ENCODE measurements around the gene MYO9A.

The MYO9A gene

DNA sequence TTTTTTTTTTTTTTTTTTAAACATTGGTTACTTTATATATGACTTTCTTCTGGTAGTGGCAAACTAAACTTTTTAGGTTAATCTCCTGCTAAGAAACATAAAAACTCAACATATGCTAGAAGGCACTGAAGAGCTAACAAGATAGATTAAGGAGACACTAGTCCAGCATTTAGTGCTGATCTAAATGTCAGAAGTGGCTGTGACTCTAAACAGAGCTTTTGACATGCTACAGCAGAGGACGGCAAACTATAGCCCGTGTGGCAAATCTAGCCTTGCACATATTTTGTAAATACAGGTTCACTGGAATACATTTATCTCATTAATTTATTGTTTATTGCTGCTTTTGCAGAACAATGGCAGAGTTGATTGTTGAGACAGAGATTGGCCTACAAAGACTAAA is 287.0 kb downstream of the MYO9A start:
- no peak for DNase-seq

DNA sequence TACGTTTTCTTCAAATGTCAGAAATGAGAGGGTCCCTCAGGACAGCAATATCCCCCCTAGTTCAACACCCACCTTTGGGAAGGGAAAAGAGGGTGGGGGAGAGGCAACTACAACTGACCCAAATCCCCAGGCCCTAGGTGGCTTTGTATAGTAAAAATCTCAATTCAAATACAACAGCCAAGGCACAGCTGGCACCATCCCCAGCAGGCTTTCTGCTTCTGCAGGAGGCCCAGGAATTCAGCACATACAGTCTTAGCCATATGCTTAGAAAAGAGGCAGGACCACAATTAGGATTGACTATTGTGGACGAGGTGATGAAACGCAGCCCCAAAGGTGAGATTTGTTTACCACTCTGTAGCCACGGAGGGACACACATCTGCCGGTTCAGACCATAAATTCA is 291.8 kb downstream of the MYO9A start:
- no peak for DNase-seq

DNA sequence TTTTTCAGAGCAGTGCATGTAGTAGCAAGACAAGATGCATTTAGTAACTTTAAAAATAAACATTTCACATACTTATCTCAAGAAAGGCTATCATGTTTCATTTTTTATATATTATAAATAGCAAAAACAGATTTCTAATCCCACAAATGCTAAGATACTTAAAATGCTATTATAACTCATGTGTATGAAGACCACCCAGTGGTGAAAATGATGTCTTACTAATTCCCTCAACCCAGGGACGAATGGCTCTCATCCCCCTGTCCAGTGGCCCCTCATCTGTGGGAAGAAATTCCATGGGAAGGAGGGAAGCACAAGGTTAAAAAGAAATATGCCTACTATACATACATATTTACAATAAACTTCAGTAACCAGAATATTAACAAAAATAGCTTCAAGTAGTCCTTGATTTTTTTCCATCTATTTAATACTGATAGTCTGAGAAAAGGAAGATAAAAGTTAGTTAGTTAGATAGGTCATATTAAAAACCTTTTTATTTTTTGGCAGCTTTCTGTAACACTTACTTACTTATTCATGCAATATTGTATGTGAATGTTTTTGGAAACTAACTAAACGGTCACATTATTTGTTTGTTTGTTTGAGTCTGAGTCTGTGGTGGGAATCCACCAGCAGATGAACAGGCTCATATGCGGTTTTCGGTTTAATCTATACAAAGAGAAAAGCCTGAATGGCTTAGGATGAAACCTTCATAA is 292.8 kb downstream of the MYO9A start:
- no peak for DNase-seq

DNA sequence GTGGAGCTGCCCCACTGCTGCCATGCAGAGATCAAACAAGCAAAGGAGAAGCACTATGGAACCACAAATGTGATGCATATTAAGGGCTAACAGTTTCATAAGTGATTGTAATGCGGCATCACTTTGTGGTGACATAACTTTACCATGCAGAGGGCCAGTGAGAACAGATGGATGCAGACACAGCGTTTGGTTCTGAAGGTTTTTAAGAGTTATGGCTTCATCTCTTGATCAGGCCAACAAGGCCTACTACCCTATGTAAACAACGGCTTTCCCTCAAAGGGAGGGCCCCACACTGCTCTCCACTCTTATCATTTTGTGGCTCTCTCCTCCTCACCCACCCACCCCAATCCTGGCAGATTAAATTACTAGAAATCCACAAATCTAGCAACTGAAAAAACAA is 294.1 kb downstream of the MYO9A start:
- no peak for DNase-seq

DNA sequence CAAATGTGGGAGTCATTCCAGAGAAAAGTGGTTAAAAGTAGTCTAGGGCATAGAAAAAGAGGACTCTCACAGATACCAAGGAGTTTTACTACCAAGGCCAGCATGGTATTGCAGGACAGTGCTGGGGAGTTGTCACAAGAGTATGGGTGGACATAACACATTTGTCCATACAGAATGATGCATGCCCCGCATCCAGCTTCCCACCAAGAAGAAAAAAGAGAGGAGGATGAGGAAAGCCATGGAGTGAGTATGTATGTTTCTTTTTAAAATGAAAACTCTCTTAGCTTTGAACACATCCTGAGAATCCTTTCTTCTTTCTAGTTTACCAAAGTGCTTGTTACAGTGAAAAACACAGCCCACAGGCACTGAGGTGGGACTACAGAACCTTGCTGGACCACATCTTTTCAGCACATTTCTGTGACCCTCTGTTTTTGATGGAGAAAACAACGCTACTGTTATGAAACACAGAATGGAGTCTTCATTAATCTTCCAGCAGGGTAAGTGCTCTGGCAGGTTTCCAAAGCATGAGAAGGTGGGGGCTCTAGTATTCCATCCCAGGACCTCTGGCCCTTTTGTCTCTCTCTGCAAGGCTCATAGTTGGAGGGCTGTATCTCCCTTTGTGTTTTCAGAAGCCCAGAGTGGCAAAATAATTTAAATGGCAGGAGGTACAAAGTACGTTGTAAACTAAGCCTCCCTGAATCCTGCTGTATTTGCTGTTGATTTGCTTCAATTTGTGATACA is 294.9 kb downstream of the MYO9A start:
- no peak for DNase-seq

DNA sequence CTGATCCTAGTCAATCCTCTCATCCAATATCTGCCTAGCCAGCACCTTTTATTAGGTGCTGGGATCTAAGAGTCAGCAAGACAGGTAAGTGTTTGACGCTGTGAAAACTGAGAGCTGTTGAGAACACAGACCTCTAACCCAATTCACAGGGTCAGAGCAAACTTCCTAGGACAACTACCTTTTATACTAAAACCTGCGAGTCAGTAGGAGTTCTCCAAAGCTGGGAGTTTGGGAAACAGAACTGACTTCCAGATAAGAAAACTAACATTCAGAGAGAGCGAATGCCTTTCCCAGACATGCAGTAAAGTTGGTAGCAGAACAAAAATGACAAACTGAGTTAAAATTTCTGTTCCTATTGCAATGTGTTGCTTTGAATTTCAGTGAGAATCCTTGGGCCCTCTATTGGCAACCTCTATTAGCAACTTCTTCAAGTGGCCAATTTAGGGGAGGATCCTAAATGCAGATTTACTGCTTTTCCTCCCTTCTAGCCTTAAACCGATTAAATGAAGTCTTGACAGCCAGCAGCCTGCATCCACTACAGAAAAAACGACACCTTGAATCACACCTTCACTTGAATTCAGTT is 296.3 kb downstream of the MYO9A start:
- no peak for DNase-seq

DNA sequence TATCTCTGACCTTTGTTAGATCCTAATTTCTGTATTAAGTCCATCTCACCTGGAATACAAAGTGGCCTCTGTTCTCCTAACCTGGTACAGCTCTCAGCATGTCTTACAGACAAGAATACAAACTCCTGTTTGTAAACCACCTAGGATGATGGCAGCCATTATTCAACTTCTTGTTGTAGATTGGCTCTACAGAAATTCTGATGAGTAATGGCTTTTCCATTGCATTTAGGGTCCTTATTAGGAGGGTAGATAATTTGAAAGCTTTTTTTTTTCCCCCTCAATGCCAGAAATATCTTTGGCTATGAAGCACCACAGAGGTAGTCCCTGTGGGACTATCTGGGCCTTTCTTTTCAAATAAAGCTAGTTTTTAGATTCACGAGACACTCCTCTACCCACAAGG is 297.8 kb downstream of the MYO9A start:
- DNase-seq = no peak

DNA sequence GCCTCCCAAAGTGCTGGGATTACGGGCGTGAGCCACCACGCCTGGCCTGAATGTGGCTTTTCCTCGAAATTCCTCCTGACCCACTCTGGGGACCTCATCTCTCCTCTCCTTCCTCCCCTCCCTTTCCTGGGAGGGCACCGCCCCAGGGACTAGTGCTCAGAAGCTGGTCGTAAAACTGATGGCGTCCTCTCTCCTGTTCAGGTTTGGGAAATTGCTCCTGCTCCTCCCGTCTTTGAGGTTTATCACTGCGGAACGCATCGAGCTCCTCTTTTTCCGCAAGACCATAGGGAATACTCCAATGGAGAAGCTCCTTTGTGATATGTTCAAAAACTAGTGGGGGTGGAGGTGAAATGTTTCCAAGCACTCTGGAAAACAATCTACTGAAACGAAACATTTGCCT is 300.6 kb downstream of the MYO9A start:
- DNase-seq = no peak

DNA sequence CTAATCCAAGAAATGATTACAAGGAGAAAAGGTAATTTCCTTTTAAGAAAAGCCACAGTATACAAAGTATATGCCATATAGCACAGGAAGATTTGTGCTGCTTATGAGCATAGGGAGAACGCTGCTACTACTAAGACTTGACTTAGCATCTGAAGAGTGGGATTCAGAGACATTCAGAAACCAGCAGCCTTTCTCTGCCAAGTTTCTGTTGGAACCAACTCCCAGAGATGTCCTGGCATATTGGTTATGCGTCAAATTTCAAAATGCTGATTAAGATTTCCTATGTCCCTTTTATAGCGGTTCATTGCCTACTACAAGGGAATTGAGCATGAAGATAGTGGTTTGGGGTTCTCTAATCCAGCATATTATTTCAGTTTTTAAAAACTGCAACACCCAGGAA is 302.6 kb downstream of the MYO9A start:
- no peak for DNase-seq

DNA sequence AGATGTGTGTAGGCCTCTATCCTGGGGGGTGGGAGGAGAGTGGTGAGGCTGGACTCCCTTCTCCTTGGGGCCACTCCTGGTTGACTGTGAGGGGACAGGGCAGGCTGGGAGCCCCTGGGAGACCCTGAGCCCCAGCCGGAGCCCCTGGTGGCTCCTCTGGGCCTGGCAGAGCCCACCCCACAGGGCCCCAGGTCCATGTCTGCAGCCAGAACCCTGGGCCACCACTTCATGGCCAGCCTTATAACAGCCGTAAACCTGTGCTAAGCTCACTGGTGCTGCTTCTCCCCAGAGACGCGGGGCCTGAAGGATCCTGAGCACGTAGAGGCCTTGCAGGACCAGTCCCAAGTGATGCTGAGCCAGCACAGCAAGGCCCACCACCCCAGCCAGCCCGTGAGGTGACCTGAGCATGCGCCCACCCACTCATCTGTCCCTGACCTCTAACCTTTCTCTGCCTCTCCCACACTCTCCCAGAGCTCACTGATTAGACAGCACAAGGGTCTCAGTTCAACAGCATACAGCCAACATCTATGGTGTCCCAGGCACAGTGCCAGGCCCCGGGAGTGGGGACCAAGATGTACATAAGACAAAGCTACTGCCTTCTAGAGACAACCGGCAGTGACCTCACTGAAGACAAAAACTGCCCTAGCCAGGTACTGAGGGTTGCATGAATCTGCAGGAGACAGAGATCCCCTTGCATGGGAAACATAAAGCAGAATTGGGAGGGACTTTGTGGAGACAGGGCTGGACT is 304.1 kb downstream of the MYO9A start:
- no peak for DNase-seq

DNA sequence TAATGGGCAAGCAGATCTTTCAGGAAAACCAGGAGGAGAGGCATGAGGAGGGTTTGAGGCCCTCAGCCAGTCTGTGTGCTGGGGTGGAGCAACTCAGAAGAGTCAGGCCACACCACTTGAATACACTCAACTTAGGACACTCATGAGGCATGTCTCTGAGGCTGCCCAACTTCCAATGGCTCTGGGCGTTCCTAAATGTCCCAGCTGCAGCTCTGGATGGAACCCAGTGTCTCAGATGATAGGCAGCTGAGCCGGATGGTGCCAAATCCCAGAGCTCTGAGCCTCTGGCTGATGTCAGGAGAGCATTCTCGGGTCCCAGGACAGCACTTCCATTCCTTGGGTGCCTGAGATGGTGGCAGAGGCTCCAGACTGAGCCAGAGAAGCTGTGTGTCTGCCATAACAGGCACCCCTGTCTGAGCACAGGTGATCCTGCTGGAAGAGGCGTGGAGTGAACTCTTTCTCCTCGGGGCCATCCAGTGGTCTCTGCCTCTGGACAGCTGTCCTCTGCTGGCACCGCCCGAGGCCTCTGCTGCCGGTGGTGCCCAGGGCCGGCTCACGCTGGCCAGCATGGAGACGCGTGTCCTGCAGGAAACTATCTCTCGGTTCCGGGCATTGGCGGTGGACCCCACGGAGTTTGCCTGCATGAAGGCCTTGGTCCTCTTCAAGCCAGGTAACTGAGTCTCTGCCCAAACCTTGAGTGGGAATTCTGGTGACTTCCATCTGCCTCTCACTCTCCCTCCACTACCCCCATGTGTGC is 304.8 kb downstream of the MYO9A start:
- no peak for DNase-seq

DNA sequence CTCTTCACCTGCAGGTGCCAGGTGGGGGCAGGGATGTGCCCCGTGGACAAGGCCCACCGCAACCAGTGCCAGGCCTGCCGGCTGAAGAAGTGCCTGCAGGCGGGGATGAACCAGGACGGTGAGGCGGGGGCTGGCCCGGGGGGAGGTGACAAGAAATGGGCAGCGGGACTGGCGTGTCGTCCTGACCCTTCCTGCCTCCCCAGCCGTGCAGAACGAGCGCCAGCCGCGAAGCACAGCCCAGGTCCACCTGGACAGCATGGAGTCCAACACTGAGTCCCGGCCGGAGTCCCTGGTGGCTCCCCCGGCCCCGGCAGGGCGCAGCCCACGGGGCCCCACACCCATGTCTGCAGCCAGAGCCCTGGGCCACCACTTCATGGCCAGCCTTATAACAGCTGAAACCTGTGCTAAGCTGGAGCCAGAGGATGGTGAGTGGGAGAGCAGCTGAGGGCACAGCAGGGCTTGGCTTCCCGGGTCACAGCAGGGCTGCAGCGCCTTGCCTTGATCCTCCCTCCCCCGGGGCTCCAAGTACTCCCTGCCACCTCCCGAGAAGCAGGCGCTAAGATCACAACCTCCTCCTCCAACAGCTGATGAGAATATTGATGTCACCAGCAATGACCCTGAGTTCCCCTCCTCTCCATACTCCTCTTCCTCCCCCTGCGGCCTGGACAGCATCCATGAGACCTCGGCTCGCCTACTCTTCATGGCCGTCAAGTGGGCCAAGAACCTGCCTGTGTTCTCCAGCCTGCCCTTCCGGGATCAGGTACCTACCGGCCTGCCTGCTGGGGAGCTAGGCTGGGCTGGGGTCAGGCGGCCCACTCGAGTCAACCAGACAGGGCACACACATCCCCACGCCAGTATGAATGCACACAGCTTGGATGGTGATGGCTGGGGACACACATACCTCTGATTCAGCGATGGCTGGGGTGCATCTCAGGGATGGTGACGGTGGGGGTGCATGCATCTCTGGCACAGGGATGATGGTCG is 305.9 kb downstream of the MYO9A start:
- no peak for DNase-seq

DNA sequence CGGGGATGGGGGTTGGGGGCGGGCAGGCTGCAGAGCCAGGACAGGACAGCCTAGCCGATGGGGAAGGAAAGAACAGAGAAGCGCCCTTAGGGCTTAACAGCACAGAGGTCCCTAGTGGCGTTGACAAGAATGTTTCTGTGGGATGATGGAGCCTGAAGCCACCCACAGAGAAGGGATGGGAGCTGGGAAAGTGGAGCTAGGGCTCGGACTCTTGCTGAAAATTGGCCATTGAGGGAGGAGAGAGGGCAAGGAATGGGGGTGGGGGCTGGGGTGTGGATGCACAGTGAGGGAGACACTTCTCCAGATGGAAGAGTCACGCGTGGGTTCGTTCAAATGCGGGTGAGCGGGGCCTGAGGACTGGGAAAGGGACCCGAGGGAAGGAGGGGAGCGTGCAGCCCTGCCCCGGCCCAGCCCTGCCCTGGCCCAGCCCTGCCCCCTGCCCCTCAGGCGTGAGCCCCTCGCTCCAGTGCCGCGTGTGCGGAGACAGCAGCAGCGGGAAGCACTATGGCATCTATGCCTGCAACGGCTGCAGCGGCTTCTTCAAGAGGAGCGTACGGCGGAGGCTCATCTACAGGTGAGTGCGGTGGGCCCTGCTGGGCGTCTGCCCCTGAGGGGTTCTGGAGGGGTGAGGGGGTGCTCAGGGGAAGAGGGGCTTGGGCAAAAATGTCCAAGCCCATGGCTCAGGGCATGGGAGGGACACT is 306.8 kb downstream of the MYO9A start:
- no peak for DNase-seq

DNA sequence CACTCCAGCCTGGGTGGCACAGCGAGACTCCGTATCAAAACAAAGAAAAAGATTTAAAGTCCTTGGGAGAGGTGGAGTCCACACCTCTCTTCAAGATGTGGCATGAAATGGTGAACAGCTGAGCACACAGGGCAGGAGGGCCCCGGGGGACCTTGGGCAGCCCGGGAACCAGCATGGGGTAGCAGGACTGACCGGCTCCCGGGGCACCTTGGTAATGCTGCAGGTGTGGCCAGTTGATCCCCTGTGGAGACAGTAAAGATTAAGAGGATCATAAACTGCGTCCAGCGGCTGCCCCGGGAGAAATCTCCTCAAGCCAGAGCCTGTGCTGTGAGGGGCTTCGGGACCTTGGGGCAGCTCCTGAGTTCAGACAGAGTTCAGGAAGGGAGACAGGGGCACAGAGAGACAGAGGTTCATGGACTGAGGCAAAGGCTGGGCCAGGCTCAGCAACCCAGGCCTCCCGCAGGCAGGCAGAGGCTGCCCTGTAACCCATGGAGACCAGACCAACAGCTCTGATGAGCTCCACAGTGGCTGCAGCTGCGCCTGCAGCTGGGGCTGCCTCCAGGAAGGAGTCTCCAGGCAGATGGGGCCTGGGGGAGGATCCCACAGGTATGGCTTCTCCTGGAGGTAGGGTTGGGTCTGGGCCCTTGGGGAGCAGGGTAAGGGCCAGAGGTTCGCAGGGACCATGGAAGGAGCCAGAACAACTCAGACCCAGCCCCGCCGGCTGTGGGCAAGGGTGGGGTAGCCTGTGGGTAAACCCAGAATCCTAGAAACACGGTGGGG is 307.5 kb downstream of the MYO9A start, which contains the start of gene NR2E3:
Gene NR2E3 (plus strand): TSS at position 299 of the 780 bp plus-strand sequence. CDS start 190 bp downstream, at position 489.
- no peak for DNase-seq

DNA sequence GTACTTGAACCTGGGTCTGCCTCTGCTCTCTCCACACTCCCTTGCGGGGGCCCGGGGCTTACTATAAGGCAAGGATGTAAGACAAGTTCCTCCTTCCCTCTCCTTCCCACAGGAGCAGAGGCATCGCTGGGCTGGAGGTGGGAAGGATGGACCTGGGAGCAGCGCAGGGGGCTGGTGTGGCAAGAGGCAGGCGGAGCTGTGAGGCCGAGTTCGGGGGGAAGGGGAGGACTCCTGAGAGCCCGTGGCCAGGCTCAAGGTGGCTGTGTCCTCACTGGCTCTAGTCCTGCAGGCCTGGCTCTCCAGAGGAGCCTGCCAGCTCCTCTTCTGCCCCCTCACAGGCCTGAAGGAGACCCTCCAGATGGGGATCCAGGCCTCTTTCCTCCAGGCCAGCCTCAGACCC is 308.6 kb downstream of the MYO9A start:
- no peak for DNase-seq

DNA sequence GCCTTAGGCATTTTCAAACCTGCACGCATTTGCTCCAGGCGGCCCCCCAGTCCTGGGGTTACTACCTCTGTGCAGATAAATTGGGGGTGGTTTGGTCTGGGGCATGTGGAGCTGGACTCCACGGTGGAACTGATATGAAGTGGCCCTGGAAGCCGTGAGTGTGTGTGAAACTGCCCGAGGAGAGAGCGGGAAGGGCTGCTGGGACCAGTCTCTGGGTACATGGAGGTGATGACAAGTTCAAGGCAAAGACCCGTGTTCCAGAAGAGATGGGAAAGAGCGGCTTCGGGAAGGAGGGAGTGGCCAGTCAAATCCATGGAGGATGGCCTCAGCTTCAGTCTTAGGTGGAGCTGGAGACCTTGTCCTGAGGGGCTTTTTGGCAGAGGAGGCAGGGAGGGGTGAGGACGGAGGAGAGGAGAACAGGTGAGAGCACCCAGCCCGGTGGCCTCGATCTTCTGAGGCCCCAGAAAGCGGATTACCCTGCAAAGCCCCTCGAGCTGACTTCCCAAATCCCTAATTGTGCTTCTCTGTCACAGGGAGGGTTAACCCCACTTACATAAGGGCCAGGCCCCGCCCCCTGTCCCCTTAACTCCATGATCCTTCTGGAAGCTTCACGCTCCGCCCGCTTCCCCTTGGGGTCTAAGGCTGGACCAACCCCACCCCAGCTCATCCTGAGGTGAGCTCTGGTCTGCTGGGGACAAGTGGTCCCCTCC is 309.5 kb downstream of the MYO9A start:
- no peak for DNase-seq

DNA sequence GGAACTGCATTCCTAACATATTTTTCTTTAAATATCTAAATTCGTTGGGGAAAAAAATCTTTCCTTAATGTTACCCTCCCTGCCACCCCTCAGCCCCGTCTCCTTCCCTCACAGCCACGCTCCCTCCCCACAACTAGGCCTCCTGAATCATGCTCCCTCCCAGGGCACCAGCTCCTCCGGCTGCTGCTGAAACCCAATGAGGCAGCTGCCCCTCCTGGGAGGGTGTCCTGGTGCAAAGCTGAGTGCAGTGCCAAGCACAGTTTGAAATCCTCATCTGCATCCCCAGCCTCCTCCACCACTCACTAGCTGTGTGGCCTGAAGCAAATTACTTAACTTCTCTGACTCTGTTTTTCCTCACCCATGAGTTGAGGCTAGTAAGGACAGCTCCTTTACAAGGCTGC is 310.3 kb downstream of the MYO9A start:
- no peak for DNase-seq

DNA sequence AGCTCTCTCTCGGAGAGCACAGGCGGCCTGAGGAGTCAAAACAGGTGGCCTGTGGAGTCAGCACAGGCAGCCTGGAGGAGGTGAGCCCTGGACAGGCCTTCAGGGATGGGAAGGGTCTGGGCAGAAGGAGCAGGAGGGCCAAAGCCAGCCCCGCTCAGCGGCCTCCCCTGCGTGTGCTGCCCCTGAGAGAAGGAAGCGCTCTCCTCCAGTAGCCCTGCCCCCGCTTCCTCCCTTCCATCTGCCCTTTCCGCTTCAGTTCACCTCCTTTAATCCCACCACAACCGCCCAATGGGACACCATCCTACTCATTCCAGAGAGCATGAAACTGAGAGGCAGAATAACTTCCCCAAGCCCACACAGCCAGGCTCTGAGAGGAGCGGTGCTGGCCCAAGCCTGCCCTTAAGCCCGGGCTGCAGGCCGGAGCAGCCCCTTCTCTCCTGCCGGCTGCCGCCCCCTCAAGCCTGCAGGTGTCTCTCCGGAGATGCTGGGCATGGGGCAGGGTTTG is 310.8 kb downstream of the MYO9A start:
- no peak for DNase-seq

DNA sequence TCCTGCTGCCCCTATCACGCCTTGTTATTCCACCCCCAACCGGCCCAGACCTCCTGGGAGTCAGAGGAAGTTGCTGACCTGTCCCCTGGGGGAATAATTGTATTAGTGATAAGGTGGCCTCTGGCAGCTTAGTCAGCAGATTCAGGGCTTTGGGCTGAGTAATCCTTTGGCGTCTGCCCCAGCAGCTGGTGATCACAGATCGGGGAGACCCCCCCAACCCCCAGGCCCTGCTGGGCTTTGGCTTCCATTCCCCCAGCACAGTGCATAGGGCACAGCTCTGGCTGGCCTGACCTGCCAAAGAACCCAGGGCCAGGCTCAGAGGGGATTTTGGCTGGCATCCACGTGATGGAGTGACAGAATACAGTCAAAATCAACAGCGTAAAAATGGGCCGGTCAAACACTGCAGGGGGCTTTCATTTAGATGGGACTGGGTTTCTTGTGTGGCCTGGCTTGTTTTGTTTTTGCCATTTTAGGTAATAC is 311.5 kb downstream of the MYO9A start:
- DNase-seq = no peak
